ENCODE results near the gene THRB. TPM values are rescaled to one million over a fixed set of nuclear protein-coding genes. Genes with fewer than 3 reads are reported as not detected.

Gene THRB
- total RNA-seq, 1 donor from 2014 or later = 3.1 TPM

- Histone ChIP-seq H3K4me3 (ENCODE audit: low read depth, low read length) (no peak overlapping the region), H3K27me3 (ENCODE audit: control insufficient read depth, insufficient read depth, low read length) (no peaks in the 10 kb centered on the region), H3K36me3 (ENCODE audit: control insufficient read depth, insufficient read depth, low read length) (no peaks in the 10 kb centered on the region)
- no peak for DNase-seq (ENCODE audit: low read depth)
- no peak for TF ChIP-seq CTCF (IDR thresholded peaks at IDR 0.05; ENCODE audit: insufficient read depth, low read length, poor library complexity, severe bottlenecking)
Observed at GRCh38 chr3:24512564-24513197, 18.0 kb upstream of the THRB start.

GRCh38 chr3:24510030-24510648 is 15.5 kb upstream of the THRB start:
- Histone ChIP-seq H3K4me3 (ENCODE audit: low read depth, low read length) (no peak overlapping the region), H3K27me3 (ENCODE audit: control insufficient read depth, insufficient read depth, low read length) (no peaks in the 10 kb centered on the region), H3K36me3 (ENCODE audit: control insufficient read depth, insufficient read depth, low read length) (no peaks in the 10 kb centered on the region)
- TF ChIP-seq CTCF (IDR thresholded peaks at IDR 0.05; ENCODE audit: insufficient read depth, low read length, poor library complexity, severe bottlenecking) = no peak
- no peak for DNase-seq (ENCODE audit: low read depth)

GRCh38 chr3:24508423-24508839 is 13.8 kb upstream of the THRB start:
- DNase-seq (ENCODE audit: low read depth) = no peak
- no peak for TF ChIP-seq CTCF (IDR thresholded peaks at IDR 0.05; ENCODE audit: insufficient read depth, low read length, poor library complexity, severe bottlenecking)
- H3K36me3 ChIP-seq (ENCODE audit: control insufficient read depth, insufficient read depth, low read length) = no peaks in the 10 kb centered on the region
- no peaks in the 10 kb centered on the region for H3K27me3 ChIP-seq (ENCODE audit: control insufficient read depth, insufficient read depth, low read length)
- H3K4me3 ChIP-seq (ENCODE audit: low read depth, low read length) = no peak overlapping the region

GRCh38 chr3:24507776-24508422 is 13.2 kb upstream of the THRB start:
- H3K27me3 ChIP-seq (ENCODE audit: control insufficient read depth, insufficient read depth, low read length) = no peaks in the 10 kb centered on the region
- no peak for DNase-seq (ENCODE audit: low read depth)
- no peak overlapping the region for H3K4me3 ChIP-seq (ENCODE audit: low read depth, low read length)
- no peak for TF ChIP-seq CTCF (IDR thresholded peaks at IDR 0.05; ENCODE audit: insufficient read depth, low read length, poor library complexity, severe bottlenecking)
- H3K36me3 ChIP-seq (ENCODE audit: control insufficient read depth, insufficient read depth, low read length) = no peaks in the 10 kb centered on the region

GRCh38 chr3:24506966-24507775 is 12.5 kb upstream of the THRB start:
- Histone ChIP-seq H3K36me3 (ENCODE audit: control insufficient read depth, insufficient read depth, low read length) (no peaks in the 10 kb centered on the region), H3K4me3 (ENCODE audit: low read depth, low read length) (no peak overlapping the region), H3K27me3 (ENCODE audit: control insufficient read depth, insufficient read depth, low read length) (no peaks in the 10 kb centered on the region)
- TF ChIP-seq CTCF (IDR thresholded peaks at IDR 0.05; ENCODE audit: insufficient read depth, low read length, poor library complexity, severe bottlenecking) = no peak
- DNase-seq (ENCODE audit: low read depth) = no peak
